Endometrial microvascular endothelial cells (primary cell): ENCODE data around the gene VPS8. TPM values are rescaled to one million over a fixed set of nuclear protein-coding genes. Genes with fewer than 3 reads are reported as not detected.

Source experiments
- in situ Hi-C: cut with HindIII; loops from 2 replicates; pipeline ENCODE4 v1.10.0; 2017; ENCODE audit warnings: low sequenced_read_pairs, low pct_unique_long_range_greater_than_20kb; ENCODE audit errors: inconsistent ontology term
- total RNA-seq: library from RNA; depleted of rRNA; stranded (reverse); fragments of >200 nt; gene quantifications from one replicate; pipeline ENCODE4 v1.2.3, GENCODE V29; 2015; ENCODE audit errors: inconsistent ontology term

Gene VPS8
- total RNA-seq, 1 donor from 2014 or later, result 34.5 TPM

GRCh38 chr3:184805351-184806038, 6.5 kb upstream of the VPS8 start:
- in situ Hi-C loops, result no loop called here

GRCh38 chr3:184806567-184807271, 5.2 kb upstream of the VPS8 start:
- in situ Hi-C loops, result no loop called here

- in situ Hi-C loops, result no loop called here
These were observed 4.4 kb upstream of the VPS8 start for GRCh38 chr3:184807549-184807948.

GRCh38 chr3:184808021-184808420, 3.9 kb upstream of the VPS8 start:
- in situ Hi-C loops, result no loop called here

GRCh38 chr3:184810146-184810545, 1.8 kb upstream of the VPS8 start:
- in situ Hi-C loops, result no loop called here

GRCh38 chr3:184811034-184811433, 932 bp upstream of the VPS8 start:
- in situ Hi-C loops, result no loop called here

- in situ Hi-C loops, result no loop called here
These were observed 335 bp upstream of the VPS8 start for GRCh38 chr3:184811663-184811998.

GRCh38 chr3:184812662-184813042, 686 bp downstream of the VPS8 start:
- in situ Hi-C loops, result no loop called here

GRCh38 chr3:184813357-184813756, 1.4 kb downstream of the VPS8 start:
- in situ Hi-C loops, result no loop called here

- in situ Hi-C loops, result no loop called here
These were observed 2.2 kb downstream of the VPS8 start for GRCh38 chr3:184814214-184814613.

GRCh38 chr3:184815046-184815930, 3.3 kb downstream of the VPS8 start:
- in situ Hi-C loops, result no loop called here

- in situ Hi-C loops, result no loop called here
These were observed 4.6 kb downstream of the VPS8 start for GRCh38 chr3:184816614-184817013.

GRCh38 chr3:184820525-184820924, 8.6 kb downstream of the VPS8 start:
- in situ Hi-C loops, result no loop called here

GRCh38 chr3:184821034-184821433, 9.1 kb downstream of the VPS8 start:
- in situ Hi-C loops, result no loop called here

- in situ Hi-C loops, result no loop called here
These were observed 10.1 kb downstream of the VPS8 start for GRCh38 chr3:184822081-184822480.

- in situ Hi-C loops, result no loop called here
These were observed 10.7 kb downstream of the VPS8 start for GRCh38 chr3:184822654-184823053.

- in situ Hi-C loops, result no loop called here
These were observed 12.0 kb downstream of the VPS8 start for GRCh38 chr3:184823990-184824389.

- in situ Hi-C loops, result no loop called here
These were observed 13.3 kb downstream of the VPS8 start for GRCh38 chr3:184825121-184825820.

GRCh38 chr3:184827572-184827971, 15.6 kb downstream of the VPS8 start:
- in situ Hi-C loops, result no loop called here
